GM13977 (cell line): ENCODE measurements around the gene CST3.
A peak's percentile ranks its signal among the peaks of the same experiment; 100 is the strongest.
"Not testable (repeated sequence)": the region's sequence is repeated elsewhere in the genome, so short reads cannot be mapped to it uniquely, and the experiment has no call there.

Experiments
- DNase-seq: peaks from one replicate; pipeline ENCODE4 v3.0.0; 2012; ENCODE audit warnings: low spot score
- in situ Hi-C: fragments of 300-500 bp; cut with MboI; formaldehyde crosslinking; loops from one replicate; pipeline ENCODE4 v1.12.0; 2022; ENCODE audit warnings: low sequenced_read_pairs, low pct_unique_long_range_greater_than_20kb, mixed read lengths, inconsistent platforms; ENCODE audit not compliant: unreplicated experiment
- TF ChIP-seq, protein P1 (sequence below): IDR thresholded peaks from 2 replicates; pipeline ENCODE4 v1.5.1; 2012; ENCODE audit warnings: mild to moderate bottlenecking, control low read depth; ENCODE audit not compliant: insufficient read depth; ENCODE audit errors: extremely low read depth, missing control alignments

CST3 gene

DNA sequence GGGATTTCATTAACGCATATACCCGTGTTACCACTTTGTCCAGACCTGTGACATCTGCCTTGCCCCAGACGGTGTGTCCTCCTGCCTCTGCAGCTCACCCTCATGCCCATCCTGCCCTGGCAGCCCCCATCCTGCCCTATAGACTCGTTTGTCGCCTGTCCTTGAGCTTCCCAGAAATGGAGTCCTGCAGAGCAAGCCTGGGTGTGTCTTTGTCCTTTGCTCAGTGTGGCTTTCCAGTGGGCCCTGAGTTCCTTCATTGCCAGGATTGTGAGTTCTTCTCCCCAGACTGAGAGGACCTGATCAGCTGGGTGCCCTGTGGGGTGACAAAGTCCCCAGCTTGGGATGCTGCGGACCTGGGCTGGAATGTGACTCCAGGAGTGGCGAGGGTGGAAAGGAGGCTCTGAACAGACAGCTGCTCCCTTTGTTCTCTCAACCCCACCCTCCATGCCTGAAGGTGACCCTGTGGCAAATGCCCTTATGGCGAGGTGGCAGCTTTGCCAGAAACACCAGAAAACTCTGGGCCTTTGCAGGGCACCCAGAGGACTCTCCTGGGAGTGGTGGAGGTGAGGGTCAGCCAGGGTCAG, 2.4 kb upstream of the CST3 start:
- in situ Hi-C loops, result no loop called here
- TF ChIP-seq, protein P1, sequence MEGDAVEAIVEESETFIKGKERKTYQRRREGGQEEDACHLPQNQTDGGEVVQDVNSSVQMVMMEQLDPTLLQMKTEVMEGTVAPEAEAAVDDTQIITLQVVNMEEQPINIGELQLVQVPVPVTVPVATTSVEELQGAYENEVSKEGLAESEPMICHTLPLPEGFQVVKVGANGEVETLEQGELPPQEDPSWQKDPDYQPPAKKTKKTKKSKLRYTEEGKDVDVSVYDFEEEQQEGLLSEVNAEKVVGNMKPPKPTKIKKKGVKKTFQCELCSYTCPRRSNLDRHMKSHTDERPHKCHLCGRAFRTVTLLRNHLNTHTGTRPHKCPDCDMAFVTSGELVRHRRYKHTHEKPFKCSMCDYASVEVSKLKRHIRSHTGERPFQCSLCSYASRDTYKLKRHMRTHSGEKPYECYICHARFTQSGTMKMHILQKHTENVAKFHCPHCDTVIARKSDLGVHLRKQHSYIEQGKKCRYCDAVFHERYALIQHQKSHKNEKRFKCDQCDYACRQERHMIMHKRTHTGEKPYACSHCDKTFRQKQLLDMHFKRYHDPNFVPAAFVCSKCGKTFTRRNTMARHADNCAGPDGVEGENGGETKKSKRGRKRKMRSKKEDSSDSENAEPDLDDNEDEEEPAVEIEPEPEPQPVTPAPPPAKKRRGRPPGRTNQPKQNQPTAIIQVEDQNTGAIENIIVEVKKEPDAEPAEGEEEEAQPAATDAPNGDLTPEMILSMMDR, result no peak
- DNase-seq, result peak; percentile 7

DNA sequence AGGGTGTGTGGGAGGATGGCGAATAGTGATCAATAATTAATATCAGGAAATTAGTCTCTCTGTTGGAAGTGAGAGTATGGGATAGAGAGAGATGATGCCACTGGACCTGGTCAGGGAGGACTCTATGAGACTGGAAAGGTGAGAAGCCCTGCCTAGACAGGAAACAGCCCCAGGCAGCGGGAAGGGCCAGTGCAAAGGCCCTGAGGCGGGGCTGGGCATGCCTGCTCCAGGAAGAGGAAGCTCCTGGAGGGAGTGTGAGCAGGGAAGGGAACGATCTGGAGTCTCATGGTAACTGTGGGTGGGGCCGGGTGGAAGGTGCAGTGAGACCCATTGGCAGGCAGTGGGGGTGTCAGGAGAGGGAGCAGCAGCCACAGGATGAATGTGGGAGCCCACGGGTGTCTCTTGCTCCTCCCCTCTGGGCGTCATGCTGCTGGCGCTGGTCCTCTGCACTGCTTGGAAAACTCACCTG, 1.8 kb upstream of the CST3 start:
- no peak for DNase-seq
- in situ Hi-C loops, result no loop called here
- TF ChIP-seq, protein P1, result no peak

DNA sequence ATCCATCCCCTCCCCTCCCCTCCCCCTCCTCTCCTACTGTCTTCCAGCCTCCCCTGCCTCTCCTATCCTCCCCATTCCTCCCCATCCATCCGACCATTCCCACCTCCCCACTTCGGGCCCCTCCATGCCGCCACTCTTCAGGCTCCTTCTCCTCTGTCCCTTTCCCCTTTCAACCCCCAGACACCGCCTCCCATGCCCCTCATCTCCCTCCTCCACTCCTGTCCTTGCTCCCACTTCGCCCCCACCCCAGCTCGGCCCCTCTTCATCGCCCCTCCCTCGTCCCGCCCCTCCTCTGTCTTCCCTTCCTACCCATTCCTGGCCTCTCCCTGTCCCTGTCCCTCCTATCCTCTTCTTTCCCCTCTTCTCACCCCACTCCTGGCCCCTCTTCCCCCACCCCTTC, 554 bp upstream of the CST3 start:
- TF ChIP-seq, protein P1, result no peak
- DNase-seq, result no peak
- in situ Hi-C loops, result no loop called here

DNA sequence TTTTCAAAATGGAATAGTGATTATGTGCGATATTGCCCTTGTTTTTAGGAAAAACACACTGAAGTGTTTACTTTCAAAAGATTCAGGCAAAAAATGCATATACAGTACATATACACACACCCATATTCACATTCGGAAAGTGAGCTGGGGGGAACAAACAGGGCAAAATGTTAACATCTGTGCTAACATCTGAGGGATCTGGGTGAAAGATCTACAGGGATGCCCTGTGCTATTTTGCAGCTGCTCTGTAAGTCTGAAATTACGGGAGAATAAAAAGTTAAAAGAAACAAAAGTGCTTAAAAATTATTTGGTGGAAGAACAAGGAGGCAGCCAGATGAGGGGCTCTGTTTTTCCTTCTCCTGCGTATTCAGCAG, 860 bp downstream of the CST3 start:
- in situ Hi-C loops, result no loop called here
- DNase-seq, result no peak
- TF ChIP-seq, protein P1, result no peak

DNA sequence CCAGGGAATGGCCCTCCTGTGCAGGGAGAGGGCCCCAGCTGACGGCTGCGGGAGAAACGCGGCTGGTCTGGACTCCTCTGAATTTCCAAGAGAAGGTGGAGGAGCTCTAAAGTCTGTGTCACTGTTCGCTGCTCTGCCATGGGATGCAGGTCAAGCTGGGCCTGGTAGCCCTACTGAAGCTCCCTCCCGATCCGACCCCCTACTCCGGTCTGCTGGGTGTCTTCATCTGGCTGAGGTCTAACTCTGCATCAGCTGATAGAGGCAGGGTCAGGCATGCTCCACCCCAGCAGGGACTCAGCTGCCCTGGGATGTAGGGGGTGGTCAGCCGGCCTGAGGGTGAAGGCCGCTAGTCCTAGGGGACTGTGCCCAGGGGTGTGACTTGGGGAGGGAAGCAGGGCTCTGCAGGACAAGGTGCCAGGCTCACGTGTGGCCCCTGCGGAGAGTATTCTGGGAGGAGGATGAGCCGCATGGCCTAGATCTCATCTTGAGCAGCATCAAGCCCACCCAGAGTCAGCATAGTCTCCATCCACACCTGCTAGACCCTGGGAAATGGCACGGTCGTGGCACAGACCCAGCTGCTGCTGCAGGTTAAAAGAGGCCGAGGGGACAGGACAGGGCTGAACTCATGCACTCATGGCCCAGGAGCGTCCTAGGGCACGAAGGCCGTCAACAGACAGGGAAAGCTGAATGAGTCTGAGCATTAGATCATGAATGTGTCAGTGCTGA, 1.4 kb downstream of the CST3 start:
- DNase-seq, result no peak

DNA sequence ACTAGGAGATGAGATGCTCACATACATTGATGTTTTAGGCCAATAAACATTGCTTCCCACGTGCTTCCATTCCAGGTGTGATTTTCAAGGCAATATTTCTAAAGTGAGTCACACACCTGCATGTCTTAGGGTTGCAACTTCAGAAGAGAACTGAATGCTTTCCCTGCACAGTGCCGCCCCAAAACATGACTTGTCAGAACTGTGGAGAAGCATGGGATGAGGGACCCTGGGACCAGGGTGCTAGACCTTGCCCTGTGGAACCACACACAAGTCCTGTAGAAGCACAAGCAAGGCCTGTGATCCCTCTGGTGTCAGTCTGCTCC, 2.0 kb downstream of the CST3 start:
- in situ Hi-C loops, result not testable (repeated sequence)

More for the DNA sequence above, 1.4 kb downstream of the CST3 start:
- TF ChIP-seq, protein P1, result no peak
- in situ Hi-C loops, result no loop called here

DNA sequence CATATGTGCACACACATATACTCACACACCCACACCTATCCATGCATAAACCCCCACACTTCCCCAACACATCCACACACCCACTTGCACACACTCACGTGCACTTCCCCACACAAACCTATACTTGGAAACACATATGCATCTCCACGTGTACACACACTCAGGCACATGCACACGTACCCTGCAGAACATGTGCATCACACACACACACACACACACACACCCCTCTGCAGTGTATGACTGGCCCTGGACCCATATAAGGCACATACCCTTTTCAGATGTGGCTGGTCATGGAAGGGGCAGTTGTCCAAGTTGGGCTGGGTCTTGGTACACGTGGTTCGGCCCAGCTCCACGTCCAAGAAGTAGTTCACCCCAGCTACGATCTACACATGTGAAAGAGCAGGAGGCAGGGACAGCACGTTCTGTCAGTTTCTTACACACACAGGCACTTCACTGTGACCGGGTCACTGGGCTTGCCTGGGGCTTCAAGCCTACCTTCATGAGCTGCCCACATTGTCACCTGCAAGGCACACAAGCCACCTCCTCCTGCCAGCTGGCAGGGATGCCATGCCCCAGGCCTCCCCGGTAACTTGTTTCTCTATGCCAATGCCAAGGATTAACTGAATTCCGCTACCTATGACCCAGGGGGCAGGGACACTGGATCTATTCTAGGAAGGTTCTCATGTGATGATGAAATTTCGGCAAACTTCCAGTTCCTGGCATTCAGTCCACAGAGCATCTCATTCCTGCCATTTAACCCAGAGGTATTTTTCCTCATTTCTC, 2.6 kb downstream of the CST3 start:
- TF ChIP-seq, protein P1, result no peak
- DNase-seq, result no peak
- in situ Hi-C loops, result no loop called here

More for the DNA sequence above, 2.0 kb downstream of the CST3 start:
- not testable (repeated sequence) for DNase-seq
